H1 (cell line): ENCODE data around the gene NOL4L. TPM values are rescaled to one million over a fixed set of nuclear protein-coding genes. Genes with fewer than 3 reads are reported as not detected.

Experiments used
- CTCF ChIA-PET: fragments of 300-600 bp; sonication (Branson Sonifier 250); formaldehyde crosslinking; loops from one replicate; lab custom pipeline; 2021; ENCODE audit not compliant: partially characterized antibody; lab: Charles Lee
- POLR2A ChIA-PET: fragments of 300-600 bp; sonication (Branson Sonifier 250); formaldehyde crosslinking; loops from one replicate; lab custom pipeline; 2021; ENCODE audit warnings: inconsistent platforms; ENCODE audit not compliant: partially characterized antibody; lab: Charles Lee
- DNase-seq, 2 experiments: peaks; one replicate each; pipeline versions ENCODE4 v3.0.0 to v3.0.0-alpha.2; 2010 to 2022; ENCODE audit warnings: low spot score in 2 of 2, low read depth in 1 of 2, mixed read lengths in 1 of 2
- FAIRE-seq: peaks from 2 replicates; lab custom pipeline; 2011; peaks lifted over from hg19 to GRCh38; lab: Jason Lieb, UNC
- H2AFZ ChIP-seq: 2 replicates; pipeline ENCODE4 v1.8.1; 2012; ENCODE audit warnings: low read length, inconsistent platforms
- H2AK5ac ChIP-seq: 2 replicates; pipeline ENCODE4 v1.6.1; 2013; ENCODE audit warnings: low read depth, low read length
- H2BK120ac ChIP-seq: replicated peaks from 2 replicates; pipeline ENCODE3; 2013; ENCODE audit warnings: low read depth, low read length, inconsistent platforms
- H2BK12ac ChIP-seq: 2 replicates; pipeline ENCODE4 v1.6.1; 2013; ENCODE audit warnings: low read depth, low read length
- H2BK15ac ChIP-seq: 2 replicates; pipeline ENCODE4 v1.6.1; 2013; ENCODE audit warnings: low read length
- H2BK20ac ChIP-seq: 2 replicates; pipeline ENCODE4 v1.6.1; 2013; ENCODE audit warnings: low read length
- H2BK5ac ChIP-seq: 2 replicates; pipeline ENCODE4 v1.6.1; 2013; ENCODE audit warnings: low read depth, low read length
- H3K14ac ChIP-seq: 2 replicates; pipeline ENCODE4 v1.6.1; 2013; ENCODE audit warnings: inconsistent platforms; ENCODE audit not compliant: insufficient read length
- H3K18ac ChIP-seq: 2 replicates; pipeline ENCODE4 v1.6.1; 2013; ENCODE audit warnings: low read length; ENCODE audit errors: extremely low read depth
- H3K23ac ChIP-seq: 2 replicates; pipeline ENCODE4 v1.6.1; 2013; ENCODE audit warnings: inconsistent platforms; ENCODE audit not compliant: insufficient read length
- H3K23me2 ChIP-seq: 2 replicates; pipeline ENCODE4 v1.6.1; 2013; ENCODE audit warnings: low read depth, low read length
- H3K27ac ChIP-seq: 2 replicates; pipeline ENCODE4 v1.6.1; 2011; ENCODE audit warnings: low read depth, low read length, inconsistent platforms
- H3K27me3 ChIP-seq, 4 experiments: replicated peaks in 1 of 4; 1 replicate in 1 of 4; 2 replicates in 3 of 4; pipeline versions ENCODE4 v1.6.1 to v1.8.1; 2011 to 2013; ENCODE audit warnings: low read length in 3 of 4, mild to moderate bottlenecking in 3 of 4, inconsistent platforms in 2 of 4, mixed read lengths in 2 of 4, moderate library complexity in 1 of 4; ENCODE audit not compliant: control insufficient read depth in 3 of 4, insufficient read depth in 3 of 4; ENCODE audit errors: extremely low read depth in 1 of 4
- H3K36me3 ChIP-seq, 4 experiments: 2 replicates each; pipeline versions ENCODE4 v1.6.1 to v1.8.1; 2011 to 2013; ENCODE audit warnings: mild to moderate bottlenecking in 4 of 4, low read length in 3 of 4, moderate library complexity in 2 of 4, control low read depth in 1 of 4, inconsistent platforms in 1 of 4; ENCODE audit not compliant: insufficient read depth in 4 of 4, control insufficient read depth in 2 of 4
- H3K4ac ChIP-seq: replicated peaks from 2 replicates; pipeline ENCODE3; 2013; ENCODE audit warnings: low read length, low read depth, mixed read lengths, inconsistent platforms; ENCODE audit not compliant: insufficient read length
- H3K4me1 ChIP-seq, 4 experiments: replicated peaks in 1 of 4; 1 replicate in 1 of 4; 2 replicates in 3 of 4; pipeline versions ENCODE4 v1.6.1 to v1.8.1; 2011 to 2013; ENCODE audit warnings: low read length in 3 of 4, inconsistent platforms in 2 of 4, mixed read lengths in 1 of 4; ENCODE audit not compliant: insufficient read depth in 4 of 4, control insufficient read depth in 3 of 4
- H3K4me2 ChIP-seq, 2 experiments: 2 replicates each; pipeline versions ENCODE4 v1.6.1 to v1.8.1; 2011 to 2013; ENCODE audit warnings: low read depth in 2 of 2, low read length in 2 of 2, control low read depth in 1 of 2, inconsistent platforms in 1 of 2, mild to moderate bottlenecking in 1 of 2; ENCODE audit not compliant: insufficient read depth in 1 of 2
- H3K4me3 ChIP-seq, 4 experiments: fragments of 200-600, 300-600 bp in 1 of 4; sonication (generic), shearing (Covaris generic), sonication (Bioruptor Twin) in 1 of 4; 2 replicates each; pipeline versions ENCODE4 v1.5.1 to v1.8.1; 2011 to 2016; ENCODE audit warnings: low read length in 4 of 4, low read depth in 3 of 4, control low read depth in 2 of 4, inconsistent platforms in 2 of 4, mild to moderate bottlenecking in 2 of 4, mixed read lengths in 1 of 4, moderate library complexity in 1 of 4; ENCODE audit not compliant: insufficient read depth in 2 of 4; ENCODE audit errors: extremely low read depth in 1 of 4
- H3K56ac ChIP-seq: replicated peaks from 2 replicates; pipeline ENCODE3; 2013; ENCODE audit warnings: low read depth, mild to moderate bottlenecking, mixed read lengths, low read length, inconsistent platforms; ENCODE audit not compliant: insufficient read length
- H3K79me1 ChIP-seq: 2 replicates; pipeline ENCODE4 v1.6.1; 2013; ENCODE audit warnings: low read depth, low read length, control low read depth
- H3K79me2 ChIP-seq, 2 experiments: 2 replicates each; pipeline versions ENCODE4 v1.6.1 to v1.8.1; 2012 to 2013; ENCODE audit warnings: low read length in 2 of 2, mild to moderate bottlenecking in 2 of 2, inconsistent platforms in 1 of 2; ENCODE audit not compliant: insufficient read depth in 2 of 2, control insufficient read depth in 1 of 2
- H3K9ac ChIP-seq, 4 experiments: replicated peaks in 1 of 4; 1 replicate in 1 of 4; 2 replicates in 3 of 4; pipeline versions ENCODE4 v1.6.1 to v1.8.1; 2011 to 2013; ENCODE audit warnings: low read depth in 3 of 4, low read length in 3 of 4, control low read depth in 2 of 4, mild to moderate bottlenecking in 2 of 4, moderate library complexity in 2 of 4, inconsistent platforms in 1 of 4; ENCODE audit errors: extremely low read depth in 1 of 4
- H3K9me3 ChIP-seq, 2 experiments: 2 replicates each; pipeline versions ENCODE4 v1.6.1 to v1.8.1; 2012 to 2013; ENCODE audit warnings: mild to moderate bottlenecking in 2 of 2, moderate library complexity in 2 of 2, control low read depth in 1 of 2, inconsistent platforms in 1 of 2, low read depth in 1 of 2, low read length in 1 of 2, mixed read lengths in 1 of 2; ENCODE audit not compliant: insufficient read depth in 2 of 2
- H4K20me1 ChIP-seq, 2 experiments: replicated peaks in 1 of 2; 2 replicates each; pipeline versions ENCODE3 to v1.8.1; 2011 to 2013; ENCODE audit warnings: inconsistent platforms in 2 of 2, low read length in 2 of 2, mild to moderate bottlenecking in 1 of 2; ENCODE audit not compliant: insufficient read depth in 2 of 2, control insufficient read depth in 1 of 2
- H4K5ac ChIP-seq: 2 replicates; pipeline ENCODE4 v1.6.1; 2013; ENCODE audit warnings: low read length, low read depth, mixed read lengths, inconsistent platforms; ENCODE audit not compliant: insufficient read length
- H4K8ac ChIP-seq: 2 replicates; pipeline ENCODE4 v1.8.0; 2013; ENCODE audit warnings: mild to moderate bottlenecking, moderate library complexity, low read length, inconsistent platforms; ENCODE audit not compliant: insufficient read depth; ENCODE audit errors: extremely low read depth
- H4K91ac ChIP-seq: replicated peaks from 2 replicates; pipeline ENCODE3; 2013; ENCODE audit warnings: low read length, mixed read lengths, inconsistent platforms; ENCODE audit not compliant: insufficient read length
- CBX8 ChIP-seq: fragments of 300-800, 300-1000 bp; sonication (generic); IDR thresholded peaks from 2 replicates; pipeline ENCODE4 v1.7.1; 2016; ENCODE audit warnings: low read depth, low read length, borderline replicate concordance
- FOSL1 ChIP-seq: IDR thresholded peaks from 2 replicates; pipeline ENCODE4 v1.6.1; 2011; ENCODE audit warnings: mild to moderate bottlenecking, low read depth, low read length, moderate library complexity; ENCODE audit not compliant: insufficient read depth
- NANOG ChIP-seq: IDR thresholded peaks from 2 replicates; pipeline ENCODE4 v1.6.1; 2011; ENCODE audit warnings: low read length, low read depth, mild to moderate bottlenecking, inconsistent platforms; ENCODE audit not compliant: insufficient read depth, poor library complexity, severe bottlenecking
- RAD21 ChIP-seq, 2 experiments: IDR thresholded peaks in 1 of 2; conservative IDR thresholded peaks in 1 of 2; 2 replicates each; pipeline ENCODE4 v1.6.1; 2011; ENCODE audit warnings: low read depth in 2 of 2, low read length in 2 of 2, improper control_type of control experiment in 1 of 2, inconsistent platforms in 1 of 2, mild to moderate bottlenecking in 1 of 2, moderate library complexity in 1 of 2
- SAP30 ChIP-seq: fragments of 300-600 bp; sonication (generic); IDR thresholded peaks from 2 replicates; pipeline ENCODE4 v1.7.1; 2012; ENCODE audit warnings: low read length, moderate library complexity, mild to moderate bottlenecking, inconsistent platforms; ENCODE audit not compliant: insufficient read depth, insufficient replicate concordance
- WGBS, 2 experiments: shearing (Covaris generic) in 1 of 2; methylation state at CpG; one replicate each; pipeline versions ENCODE4 v1.1.6 to v1.1.7; 2013 to 2015; ENCODE audit warnings: low lambda C conversion rate in 2 of 2, mixed read lengths in 2 of 2, inconsistent platforms in 1 of 2, low coverage in 1 of 2, missing lambda C conversion rate in 1 of 2; ENCODE audit not compliant: insufficient replicate concordance in 2 of 2, insufficient coverage in 1 of 2, insufficient read length in 1 of 2; ENCODE audit errors: extremely low coverage in 1 of 2, missing lambda C conversion rate in 1 of 2; 5-methylcytosine and 5-hydroxymethylcytosine counted together
- polyA plus RNA-seq, 7 experiments: library from polyadenylated mRNA; depleted of rRNA in 3 of 7; stranded (reverse) in 5 of 7; unstranded in 2 of 7; fragments of >200 nt in 5 of 7; fragments of 200-250 nt in 2 of 7; gene quantifications; 1 replicate in 5 of 7; 2 replicates in 1 of 7; 4 replicates in 1 of 7; pipeline versions ENCODE4 v1.2.1 to v1.2.3, GENCODE V29; 2011 to 2013; ENCODE audit warnings: missing spikeins in 2 of 7, mixed read lengths in 2 of 7
- total RNA-seq: library from RNA; stranded (reverse); fragmentation: NEBNext Ultra II Directional; extraction: Animal tissue kit (Norgen Biotek cat#: 25700); gene quantifications from 2 replicates; pipeline ENCODE4 v1.2.1, GENCODE V29; 2021

Gene NOL4L
- total and polyA plus RNA-seq, 2 of the 8 experiments (the other 6 are each of a cell fraction or from before 2014, with no cell fraction given), result 15.3 to 23.7 TPM

DNA sequence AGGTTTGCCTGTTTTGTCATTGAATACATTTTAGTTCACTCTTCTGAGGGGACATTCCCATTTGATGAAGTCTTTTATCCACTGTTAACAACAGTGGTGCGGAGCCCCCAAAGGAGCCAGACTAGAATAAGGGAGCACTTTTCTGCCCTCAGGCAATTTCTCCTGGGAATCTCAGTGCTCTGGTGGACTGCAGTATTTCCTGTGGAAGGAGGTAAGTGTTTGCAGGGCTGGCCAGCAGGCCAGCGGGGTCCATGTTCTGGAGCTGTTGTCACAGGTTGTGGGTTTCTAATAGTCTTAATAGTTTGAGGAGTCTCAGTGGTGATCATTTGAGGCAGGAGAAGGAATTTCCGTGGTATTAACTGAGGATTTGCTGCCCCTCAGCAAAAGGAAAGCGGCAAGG, 143.5 kb downstream of the NOL4L start:
- POLR2A ChIA-PET, result interaction anchor here (1.0 kb wide), 2 partner anchors 15 to 97 kb away, joined by 3 read pairs; no protein-coding TSS in a partner anchor
- no peak overlapping the region for H3K4me3 ChIP-seq
- H2BK5ac ChIP-seq, result no peak overlapping the region
- no peak overlapping the region for H4K8ac ChIP-seq
- 93% methylated on average over 4 of the region's 4 CpGs; no CpG with 5 or more reads in 1 of the 2 experiments for WGBS, 2 experiments
- H2AFZ ChIP-seq, result no peak overlapping the region
- H3K27me3 ChIP-seq, result no peaks in the 10 kb centered on the region
- no peak overlapping the region for H3K9ac ChIP-seq
- no peak overlapping the region for H2AK5ac ChIP-seq
- H3K79me1 ChIP-seq, result no peaks in the 10 kb centered on the region
- no peak overlapping the region for H3K4ac ChIP-seq
- H2BK20ac ChIP-seq, result no peak overlapping the region
- H3K56ac ChIP-seq, result no peak overlapping the region
- no peaks in the 10 kb centered on the region for H3K79me2 ChIP-seq
- H3K36me3 ChIP-seq, result peaks cover under 1 to 12% (median 1%) of the 10 kb centered on the region in 4 experiments; a peak in 5 of 8 replicates
- H4K5ac ChIP-seq, result no peak overlapping the region
- no peak for DNase-seq
- no peak for TF ChIP-seq CBX8
- TF ChIP-seq FOSL1, result no peak
- no peak for TF ChIP-seq RAD21 (IDR thresholded peaks at IDR 0.05 in 1 of 2, conservative IDR thresholded peaks at IDR 0.05 in 1 of 2; ENCODE audit: low read depth in 2 of 2, low read length in 2 of 2)
- TF ChIP-seq SAP30, result no peak
- no peak for TF ChIP-seq NANOG
- no peak overlapping the region for H3K27ac ChIP-seq
- H3K4me1 ChIP-seq, result peaks cover 0 to 5% (median 3%) of the 10 kb centered on the region in 4 experiments; a peak in 3 of 7 replicates
- H4K91ac ChIP-seq, result no peak overlapping the region
- no peak for FAIRE-seq
- H3K23ac ChIP-seq, result no peak overlapping the region
- H3K4me2 ChIP-seq, result no peak overlapping the region
- no peak overlapping the region for H2BK12ac ChIP-seq
- no peaks in the 10 kb centered on the region for H3K23me2 ChIP-seq
- no peak overlapping the region for H3K14ac ChIP-seq
- H4K20me1 ChIP-seq, result peaks cover 3 to 9% of the 10 kb centered on the region in 2 experiments
- CTCF ChIA-PET, result interaction anchor here (0.7 to 1.7 kb wide), 7 partner anchors 9 to 105 kb away, joined by 3 to 9 read pairs (median 3); no protein-coding TSS in a partner anchor
- no peak overlapping the region for H2BK120ac ChIP-seq
- H3K9me3 ChIP-seq, result no peaks in the 10 kb centered on the region
- H2BK15ac ChIP-seq, result no peak overlapping the region
- H3K18ac ChIP-seq, result no peak overlapping the region
